OCI-LY3 (cell line): Measurements from ENCODE around the gene PHKB.

Source experiments
- H2AFZ ChIP-seq: fragments of 200-600, 300-600 bp; shearing (Covaris generic); 2 replicates; pipeline ENCODE4 v1.6.0; 2014; ENCODE audit warnings: antibody characterized with exemption, low read depth, low read length
- H3K27ac ChIP-seq: fragments of 200-600, 300-600 bp; sonication (generic); 2 replicates; pipeline ENCODE4 v1.5.1; 2014; ENCODE audit warnings: mild to moderate bottlenecking, low read length, moderate library complexity, mixed read lengths
- H3K27me3 ChIP-seq: fragments of 200-600, 300-600 bp; sonication (generic); 2 replicates; pipeline ENCODE4 v1.6.1; 2014; ENCODE audit warnings: low read depth, low read length, mixed read lengths
- H3K36me3 ChIP-seq: fragments of 200-600, 300-600 bp; sonication (generic); replicated peaks from 2 replicates; pipeline ENCODE3; 2014; ENCODE audit warnings: low read depth, low read length, mixed read lengths
- H3K4me1 ChIP-seq: fragments of 300-600, 200-600 bp; sonication (generic); 2 replicates; pipeline ENCODE4 v1.6.1; 2014; ENCODE audit warnings: low read length, mixed read lengths
- H3K4me2 ChIP-seq: fragments of 200-600, 300-600 bp; sonication (generic); 2 replicates; pipeline ENCODE4 v1.6.1; 2014; ENCODE audit warnings: low read length, mixed read lengths
- H3K4me3 ChIP-seq: fragments of 300-600, 200-600 bp; sonication (generic); 2 replicates; pipeline ENCODE4 v1.5.1; 2014; ENCODE audit warnings: antibody characterized with exemption, mild to moderate bottlenecking, low read length, moderate library complexity
- H3K79me2 ChIP-seq: fragments of 300-600, 200-600 bp; shearing (Covaris generic); 2 replicates; pipeline ENCODE4 v1.6.1; 2014; ENCODE audit warnings: mild to moderate bottlenecking, low read length, mixed read lengths
- H3K9ac ChIP-seq: fragments of 300-600, 200-600 bp; shearing (Covaris generic); 2 replicates; pipeline ENCODE4 v1.6.0; 2014; ENCODE audit warnings: mild to moderate bottlenecking, low read length, moderate library complexity
- H3K9me3 ChIP-seq: fragments of 200-600, 300-600 bp; shearing (Covaris generic); 2 replicates; pipeline ENCODE4 v1.6.1; 2014; ENCODE audit warnings: low read length, mixed read lengths; ENCODE audit not compliant: insufficient read depth
- H4K20me1 ChIP-seq: fragments of 200-600, 300-600 bp; sonication (generic); 2 replicates; pipeline ENCODE4 v1.6.1; 2016; ENCODE audit warnings: low read length, mixed read lengths; ENCODE audit not compliant: insufficient read depth
- EZH2phosphoT487 ChIP-seq: fragments of 200-600 bp; shearing (Covaris generic); IDR thresholded peaks from 2 replicates; pipeline ENCODE4 v1.6.1; 2018; ENCODE audit warnings: antibody characterized with exemption, mixed run types, low read depth
- TF ChIP-seq, protein P1 (sequence below): fragments of 200-600, 300-600 bp; sonication (generic); IDR thresholded peaks from 2 replicates; pipeline ENCODE4 v1.5.1; 2014; ENCODE audit warnings: antibody characterized with exemption, low read length, low read depth

The PHKB gene

DNA sequence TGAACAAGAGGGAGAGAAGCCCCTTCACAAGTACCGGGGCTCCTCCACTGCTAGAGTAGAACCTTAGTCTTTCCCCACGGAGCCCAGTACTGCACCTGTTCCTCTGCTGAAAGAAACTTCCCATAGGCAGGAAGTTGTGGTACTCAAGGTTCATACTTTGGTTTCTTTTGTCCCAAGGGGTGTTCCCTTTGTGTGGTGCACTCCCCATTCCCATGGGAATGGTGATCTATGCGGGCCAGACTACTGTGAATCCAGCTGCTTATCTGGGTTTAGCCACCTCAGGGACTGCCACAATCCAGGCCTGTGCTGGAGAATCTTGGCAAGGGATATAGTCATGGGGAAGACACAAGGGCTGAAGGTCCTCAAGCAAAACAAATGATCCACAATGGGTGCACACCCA lies 110.6 kb downstream of the PHKB start:
- TF ChIP-seq, protein P1, sequence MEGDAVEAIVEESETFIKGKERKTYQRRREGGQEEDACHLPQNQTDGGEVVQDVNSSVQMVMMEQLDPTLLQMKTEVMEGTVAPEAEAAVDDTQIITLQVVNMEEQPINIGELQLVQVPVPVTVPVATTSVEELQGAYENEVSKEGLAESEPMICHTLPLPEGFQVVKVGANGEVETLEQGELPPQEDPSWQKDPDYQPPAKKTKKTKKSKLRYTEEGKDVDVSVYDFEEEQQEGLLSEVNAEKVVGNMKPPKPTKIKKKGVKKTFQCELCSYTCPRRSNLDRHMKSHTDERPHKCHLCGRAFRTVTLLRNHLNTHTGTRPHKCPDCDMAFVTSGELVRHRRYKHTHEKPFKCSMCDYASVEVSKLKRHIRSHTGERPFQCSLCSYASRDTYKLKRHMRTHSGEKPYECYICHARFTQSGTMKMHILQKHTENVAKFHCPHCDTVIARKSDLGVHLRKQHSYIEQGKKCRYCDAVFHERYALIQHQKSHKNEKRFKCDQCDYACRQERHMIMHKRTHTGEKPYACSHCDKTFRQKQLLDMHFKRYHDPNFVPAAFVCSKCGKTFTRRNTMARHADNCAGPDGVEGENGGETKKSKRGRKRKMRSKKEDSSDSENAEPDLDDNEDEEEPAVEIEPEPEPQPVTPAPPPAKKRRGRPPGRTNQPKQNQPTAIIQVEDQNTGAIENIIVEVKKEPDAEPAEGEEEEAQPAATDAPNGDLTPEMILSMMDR, result no peak
- TF ChIP-seq EZH2phosphoT487, result no peak
- Histone ChIP-seq H2AFZ (no peak overlapping the region), H3K27ac (no peak overlapping the region), H3K9me3 (no peaks in the 10 kb centered on the region), H3K27me3 (no peaks in the 10 kb centered on the region), H3K79me2 (no peaks in the 10 kb centered on the region), H3K4me3 (no peak overlapping the region), H3K4me2 (no peak overlapping the region), H4K20me1 (no peaks in the 10 kb centered on the region), H3K4me1 (peaks cover 13% of the 10 kb centered on the region), H3K9ac (no peak overlapping the region), H3K36me3 (no peaks in the 10 kb centered on the region)

DNA sequence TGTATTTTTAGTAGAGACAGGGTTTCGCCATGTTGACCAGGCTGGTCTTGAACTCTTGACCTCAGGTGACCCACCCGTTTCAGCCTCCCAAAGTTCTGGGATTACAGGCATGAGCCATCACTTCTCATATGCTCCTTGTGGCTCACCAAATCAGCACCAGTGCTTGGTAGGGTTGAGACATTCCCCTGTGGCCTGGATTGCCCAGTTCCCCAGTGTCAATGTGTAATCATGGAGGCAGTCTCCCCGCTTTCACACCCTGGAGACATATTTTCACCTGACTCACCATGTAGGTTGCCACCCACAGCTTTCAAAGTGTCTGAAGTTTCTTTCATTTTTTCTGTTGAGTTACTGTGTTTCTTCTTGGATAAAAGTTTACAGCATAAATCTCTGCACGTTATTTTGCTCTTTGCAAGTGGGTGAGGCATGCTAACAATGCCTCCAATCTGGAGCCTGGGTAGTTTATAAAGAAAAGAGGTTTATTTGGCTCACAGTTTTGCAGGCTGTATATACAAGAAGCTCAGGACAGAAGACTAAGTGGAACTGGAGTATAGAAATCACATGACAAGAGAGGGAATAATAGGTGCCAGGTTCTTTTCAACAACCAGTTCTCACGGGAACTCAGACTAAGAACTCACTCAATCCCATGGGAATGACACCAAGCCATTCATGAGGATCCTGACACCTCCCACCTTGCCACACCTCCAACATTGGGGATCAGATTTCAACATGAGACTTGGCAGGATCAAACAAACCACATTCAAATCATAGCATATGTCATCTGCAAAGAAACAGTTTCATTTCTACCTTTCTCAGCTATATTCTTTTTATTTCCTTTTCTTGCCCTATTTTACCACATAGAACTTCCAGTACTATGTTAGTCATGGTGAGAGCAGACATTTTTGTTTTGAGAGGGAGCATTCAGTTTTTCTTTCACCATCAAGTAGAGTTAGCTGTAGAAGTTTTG lies 113.2 kb downstream of the PHKB start:
- Histone ChIP-seq H3K9me3 (no peaks in the 10 kb centered on the region), H3K4me3 (no peak overlapping the region), H4K20me1 (no peaks in the 10 kb centered on the region), H3K79me2 (no peaks in the 10 kb centered on the region), H3K4me2 (peak overlapping the region; percentile 37), H2AFZ (no peak overlapping the region), H3K27me3 (no peaks in the 10 kb centered on the region), H3K9ac (no peak overlapping the region), H3K4me1 (peaks cover 13% of the 10 kb centered on the region), H3K36me3 (no peaks in the 10 kb centered on the region), H3K27ac (peak overlapping the region; percentile 48)
- no peak for TF ChIP-seq EZH2phosphoT487
- TF ChIP-seq, protein P1, result no peak

DNA sequence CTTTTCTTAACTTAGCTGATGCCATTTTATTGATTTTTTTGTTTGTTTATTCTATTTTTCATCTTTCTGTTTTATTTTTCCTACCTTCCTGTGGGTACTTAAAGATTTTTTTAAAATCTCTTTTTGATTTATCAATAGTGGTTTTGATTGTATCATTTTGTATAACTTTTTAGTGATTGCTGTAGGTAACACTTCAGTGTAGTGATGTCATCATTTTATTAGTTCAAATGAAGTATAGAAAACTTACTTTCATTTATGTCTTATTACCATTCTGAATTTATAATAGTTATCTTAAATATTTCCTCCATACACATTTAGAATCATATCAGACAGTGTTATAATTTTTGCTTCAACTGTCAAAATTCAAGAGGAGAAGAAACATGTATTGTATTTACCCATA lies 115.9 kb downstream of the PHKB start:
- Histone ChIP-seq H3K79me2 (no peaks in the 10 kb centered on the region), H3K27ac (no peak overlapping the region), H3K36me3 (no peaks in the 10 kb centered on the region), H3K4me2 (no peak overlapping the region), H3K9ac (no peak overlapping the region), H3K4me3 (no peak overlapping the region), H4K20me1 (no peaks in the 10 kb centered on the region), H2AFZ (no peak overlapping the region), H3K9me3 (no peaks in the 10 kb centered on the region), H3K4me1 (peaks cover 13% of the 10 kb centered on the region), H3K27me3 (no peaks in the 10 kb centered on the region)
- TF ChIP-seq, protein P1, result no peak
- TF ChIP-seq EZH2phosphoT487, result no peak

- no peak overlapping the region for H3K9ac ChIP-seq
- no peaks in the 10 kb centered on the region for H4K20me1 ChIP-seq
- peaks cover 13% of the 10 kb centered on the region for H3K4me1 ChIP-seq
- no peaks in the 10 kb centered on the region for H3K36me3 ChIP-seq
- H3K9me3 ChIP-seq, result no peaks in the 10 kb centered on the region
- H3K27ac ChIP-seq, result no peak overlapping the region
- TF ChIP-seq, protein P1, result no peak
- TF ChIP-seq EZH2phosphoT487, result no peak
- no peaks in the 10 kb centered on the region for H3K79me2 ChIP-seq
- H3K27me3 ChIP-seq, result no peaks in the 10 kb centered on the region
- no peak overlapping the region for H3K4me2 ChIP-seq
- no peak overlapping the region for H2AFZ ChIP-seq
- no peak overlapping the region for H3K4me3 ChIP-seq
Measured at GRCh38 chr16:47578033-47578432, 116.9 kb downstream of the PHKB start.
